OCI-LY7 (cell line): ENCODE measurements around the gene FAM174A. TPM values are rescaled to one million over a fixed set of nuclear protein-coding genes. Genes with fewer than 3 reads are reported as not detected.

Experiments
- BruUV-seq: library from RNA; stranded (reverse); fragments of 400-500 nt; replicated peaks from 2 replicates; lab custom pipeline; 2021; lab: Mats Ljungman, UMichigan
- CTCF ChIA-PET: fragments of 300-600 bp; sonication (Branson Sonifier 250); formaldehyde crosslinking; loops from one replicate; lab custom pipeline; 2022; ENCODE audit warnings: antibody characterized with exemption; ENCODE audit not compliant: unreplicated experiment; lab: Charles Lee
- POLR2A ChIA-PET: fragments of 300-600 bp; sonication (Branson Sonifier 250); formaldehyde crosslinking; loops from one replicate; lab custom pipeline; 2022; ENCODE audit warnings: antibody characterized with exemption; lab: Charles Lee
- DNase-seq: peaks from one replicate; pipeline ENCODE4 v3.0.0-alpha.2; 2015; ENCODE audit warnings: low spot score
- H2AFZ ChIP-seq: fragments of 200-600 bp; sonication (generic), shearing (Covaris generic); 2 replicates; pipeline ENCODE4 v1.6.1; 2014; ENCODE audit warnings: mild to moderate bottlenecking, antibody characterized with exemption, low read length, moderate library complexity
- H3K27ac ChIP-seq: fragments of 200-600 bp; sonication (generic); 2 replicates; pipeline ENCODE4 v1.5.1; 2014; ENCODE audit warnings: mixed run types, low read depth, mild to moderate bottlenecking, moderate library complexity, low read length, inconsistent platforms; ENCODE audit not compliant: poor library complexity, severe bottlenecking
- H3K36me3 ChIP-seq: fragments of 200-600 bp; sonication (generic); 2 replicates; pipeline ENCODE4 v1.6.1; 2014; ENCODE audit warnings: mild to moderate bottlenecking, antibody characterized with exemption, low read length, moderate library complexity, mixed read lengths; ENCODE audit not compliant: insufficient read depth
- H3K4me1 ChIP-seq: fragments of 200-600 bp; sonication (generic); 2 replicates; pipeline ENCODE4 v1.5.1; 2014; ENCODE audit warnings: mild to moderate bottlenecking, low read length; ENCODE audit not compliant: insufficient read depth, poor library complexity, severe bottlenecking
- H3K4me2 ChIP-seq: fragments of 200-600 bp; sonication (generic); 2 replicates; pipeline ENCODE4 v1.6.1; 2014; ENCODE audit warnings: mild to moderate bottlenecking, low read length
- H3K4me3 ChIP-seq: fragments of 200-600 bp; sonication (generic); 2 replicates; pipeline ENCODE4 v1.5.1; 2014; ENCODE audit warnings: mild to moderate bottlenecking, low read depth, low read length; ENCODE audit not compliant: poor library complexity, severe bottlenecking
- H3K79me2 ChIP-seq: fragments of 200-600 bp; sonication (generic); 2 replicates; pipeline ENCODE4 v1.6.1; 2016; ENCODE audit warnings: low read depth, mild to moderate bottlenecking, low read length, moderate library complexity, mixed read lengths; ENCODE audit not compliant: insufficient read depth
- H3K9me2 ChIP-seq: fragments of 200-600 bp; sonication (generic); 2 replicates; pipeline ENCODE4 v1.6.1; 2016; ENCODE audit warnings: mild to moderate bottlenecking, low read length, mixed read lengths; ENCODE audit not compliant: insufficient read depth
- H3K9me3 ChIP-seq: fragments of 200-600 bp; sonication (generic); 2 replicates; pipeline ENCODE4 v1.6.1; 2014; ENCODE audit warnings: mild to moderate bottlenecking, mixed run types, low read length, mixed read lengths
- H4K20me1 ChIP-seq: fragments of 200-600 bp; sonication (generic); 2 replicates; pipeline ENCODE4 v1.6.1; 2014; ENCODE audit warnings: mild to moderate bottlenecking, antibody characterized with exemption, low read length, moderate library complexity, mixed read lengths; ENCODE audit not compliant: insufficient read depth
- EZH2phosphoT487 ChIP-seq: fragments of 200-600 bp; sonication (generic); IDR thresholded peaks from 2 replicates; pipeline ENCODE4 v1.6.1; 2018; ENCODE audit warnings: low read depth, borderline replicate concordance, mild to moderate bottlenecking, mixed run types, antibody characterized with exemption, low read length, moderate library complexity, mixed read lengths
- intact Hi-C: fragments of 100-400 bp; cut with micrococcal nuclease; formaldehyde crosslinking; loops from one replicate; pipeline ENCODE4 v1.10.0; 2022; ENCODE audit not compliant: unreplicated experiment
- total RNA-seq, 2 experiments: library from RNA; depleted of rRNA in 1 of 2; stranded (reverse); fragments of >200 nt in 1 of 2; shearing (Covaris generic) in 1 of 2; gene quantifications; 2 replicates each; pipeline ENCODE4 v1.2.3, GENCODE V29; 2014 to 2022
- TF ChIP-seq, protein P1 (sequence below): fragments of 200-600 bp; sonication (generic); conservative IDR thresholded peaks from 2 replicates; pipeline ENCODE4 v1.5.1; 2014; ENCODE audit warnings: mild to moderate bottlenecking, antibody characterized with exemption, low read length, moderate library complexity, mixed read lengths

The FAM174A gene
- total RNA-seq, 2 experiments from 2014 or later: 1.2 to 6.3 TPM

DNA sequence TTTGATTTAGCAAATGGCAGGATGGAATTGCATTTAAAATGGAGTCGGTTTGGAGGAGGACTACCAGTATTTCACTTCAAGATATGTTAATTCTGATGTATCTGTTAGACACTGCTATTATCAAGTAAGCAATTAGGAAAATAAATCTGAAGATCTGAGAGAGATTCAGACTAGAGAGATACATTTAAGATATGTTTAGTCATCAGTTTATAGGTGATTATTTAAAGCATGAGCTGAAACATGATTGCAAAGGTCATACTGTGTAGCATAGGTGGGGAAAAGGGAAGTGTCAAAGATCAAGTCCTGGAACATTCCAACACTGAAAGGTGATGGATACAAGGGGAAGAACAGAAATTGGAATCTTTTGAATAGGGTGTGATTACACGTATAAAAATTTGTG is 79.1 kb downstream of the FAM174A start:
- H3K36me3 ChIP-seq: no peaks in the 10 kb centered on the region
- no peak overlapping the region for H3K4me3 ChIP-seq
- no peaks in the 10 kb centered on the region for H3K9me3 ChIP-seq
- intact Hi-C loops: no loop called here
- H3K9me2 ChIP-seq: no peaks in the 10 kb centered on the region
- H3K27ac ChIP-seq: no peak overlapping the region
- no peak overlapping the region for H2AFZ ChIP-seq
- CTCF ChIA-PET: no interaction called here
- no peaks in the 10 kb centered on the region for H3K79me2 ChIP-seq
- POLR2A ChIA-PET: no interaction called here
- DNase-seq: no peak
- no peaks in the 10 kb centered on the region for H4K20me1 ChIP-seq
- no peak for TF ChIP-seq EZH2phosphoT487
- no TSS peak for BruUV-seq
- H3K4me1 ChIP-seq: no peaks in the 10 kb centered on the region
- no peak overlapping the region for H3K4me2 ChIP-seq

DNA sequence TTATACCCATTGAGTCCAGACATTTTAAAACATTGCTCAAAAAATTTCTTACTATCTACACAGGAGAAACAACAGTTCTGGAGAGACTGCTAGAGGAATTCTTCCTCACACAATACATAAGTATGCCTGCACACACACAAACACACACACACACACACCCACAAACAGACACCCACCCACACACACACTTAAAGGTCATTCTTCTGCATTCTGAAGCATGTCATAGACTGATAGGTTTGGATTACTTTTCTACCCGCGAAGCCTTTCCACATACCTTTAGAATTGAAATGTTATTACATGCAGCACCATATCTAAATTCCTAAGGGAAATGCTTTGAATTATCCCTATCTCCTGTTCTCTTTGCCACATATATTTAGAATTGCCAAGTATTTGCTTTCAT is 80.2 kb downstream of the FAM174A start:
- Histone ChIP-seq H3K4me2 (no peak overlapping the region), H3K9me3 (no peaks in the 10 kb centered on the region), H3K27ac (no peak overlapping the region), H3K9me2 (no peaks in the 10 kb centered on the region), H3K4me3 (no peak overlapping the region), H3K36me3 (no peaks in the 10 kb centered on the region), H4K20me1 (no peaks in the 10 kb centered on the region), H2AFZ (no peak overlapping the region), H3K4me1 (no peaks in the 10 kb centered on the region), H3K79me2 (no peaks in the 10 kb centered on the region)
- intact Hi-C loops: no loop called here
- TF ChIP-seq, protein P1, sequence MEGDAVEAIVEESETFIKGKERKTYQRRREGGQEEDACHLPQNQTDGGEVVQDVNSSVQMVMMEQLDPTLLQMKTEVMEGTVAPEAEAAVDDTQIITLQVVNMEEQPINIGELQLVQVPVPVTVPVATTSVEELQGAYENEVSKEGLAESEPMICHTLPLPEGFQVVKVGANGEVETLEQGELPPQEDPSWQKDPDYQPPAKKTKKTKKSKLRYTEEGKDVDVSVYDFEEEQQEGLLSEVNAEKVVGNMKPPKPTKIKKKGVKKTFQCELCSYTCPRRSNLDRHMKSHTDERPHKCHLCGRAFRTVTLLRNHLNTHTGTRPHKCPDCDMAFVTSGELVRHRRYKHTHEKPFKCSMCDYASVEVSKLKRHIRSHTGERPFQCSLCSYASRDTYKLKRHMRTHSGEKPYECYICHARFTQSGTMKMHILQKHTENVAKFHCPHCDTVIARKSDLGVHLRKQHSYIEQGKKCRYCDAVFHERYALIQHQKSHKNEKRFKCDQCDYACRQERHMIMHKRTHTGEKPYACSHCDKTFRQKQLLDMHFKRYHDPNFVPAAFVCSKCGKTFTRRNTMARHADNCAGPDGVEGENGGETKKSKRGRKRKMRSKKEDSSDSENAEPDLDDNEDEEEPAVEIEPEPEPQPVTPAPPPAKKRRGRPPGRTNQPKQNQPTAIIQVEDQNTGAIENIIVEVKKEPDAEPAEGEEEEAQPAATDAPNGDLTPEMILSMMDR: no peak
- TF ChIP-seq EZH2phosphoT487: no peak
- POLR2A ChIA-PET: no interaction called here
- CTCF ChIA-PET: no interaction called here
- no TSS peak for BruUV-seq
- DNase-seq: no peak

DNA sequence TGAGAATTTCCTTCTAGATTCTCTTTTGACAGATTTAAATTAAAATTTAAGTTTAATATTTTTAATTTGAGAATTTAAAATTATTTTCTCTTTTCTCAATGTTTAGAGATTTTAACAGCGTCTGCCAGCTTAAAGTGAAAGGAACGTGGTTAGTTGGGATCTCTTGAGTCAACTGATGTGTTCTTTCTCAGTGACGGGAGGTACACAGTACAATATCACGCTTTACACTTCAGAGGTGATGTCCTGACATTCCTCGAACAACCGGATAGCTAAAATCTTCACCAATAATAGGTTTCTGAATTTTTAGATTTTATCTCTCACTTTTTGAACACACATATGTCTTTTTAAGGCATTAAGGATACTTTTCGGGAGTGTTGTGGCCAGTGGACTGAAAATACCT is 81.1 kb downstream of the FAM174A start:
- no peaks in the 10 kb centered on the region for H3K79me2 ChIP-seq
- no peak overlapping the region for H3K4me2 ChIP-seq
- intact Hi-C loops: no loop called here
- H3K27ac ChIP-seq: no peak overlapping the region
- H3K36me3 ChIP-seq: no peaks in the 10 kb centered on the region
- ChIA-PET CTCF (no interaction called here), POLR2A (interaction anchor here (0.6 kb wide), 1 partner anchor 362 kb away, joined by 4 read pairs; no protein-coding TSS in a partner anchor)
- no peak overlapping the region for H2AFZ ChIP-seq
- DNase-seq: no peak
- no peaks in the 10 kb centered on the region for H3K4me1 ChIP-seq
- no peak for TF ChIP-seq EZH2phosphoT487
- TF ChIP-seq, protein P1: no peak
- BruUV-seq: no TSS peak
- H3K9me2 ChIP-seq: no peaks in the 10 kb centered on the region
- H3K4me3 ChIP-seq: no peak overlapping the region
- no peaks in the 10 kb centered on the region for H3K9me3 ChIP-seq
- H4K20me1 ChIP-seq: no peaks in the 10 kb centered on the region
